ENCODE results near the gene AANAT.

Gene AANAT

GRCh38 chr17:76495663-76496400, 28.4 kb downstream of the AANAT start (continued):
- peak; percentile 18; the same call in 1 of the 2 replicates for TF ChIP-seq HIC1 (tag by site-specific recombination; IDR thresholded peaks at IDR 0.05)

GRCh38 chr17:76496464-76496863, 29.1 kb downstream of the AANAT start:
- Histone ChIP-seq H3K27ac (ENCODE audit: extremely low read depth, low read depth, low read length) (no peak overlapping the region), H3K36me3 (ENCODE audit: control insufficient read depth in 2 of 2, insufficient read depth in 1 of 2, low read length in 2 of 2) (no peaks in the 10 kb centered on the region), H3K4me3 (ENCODE audit: low read depth, low read length) (no peak overlapping the region), H3K9me3 (ENCODE audit: control insufficient read depth, insufficient read depth, low read depth, low read length) (no peaks in the 10 kb centered on the region), H3K4me1 (ENCODE audit: control insufficient read depth, insufficient read depth, low read length) (peaks cover 16% of the 10 kb centered on the region)
- ChIA-PET POLR2A (no interaction called here), CTCF (interaction anchor here (0.9 to 1.4 kb wide), 3 partner anchors 10 to 30 kb away, joined by 3 to 7 read pairs (median 5); no protein-coding TSS in a partner anchor)
- TF ChIP-seq RBAK (tag by site-specific recombination; IDR thresholded peaks at IDR 0.05) (no peak), ZBTB49 (tag by site-specific recombination; IDR thresholded peaks at IDR 0.05; ENCODE audit: low read depth) (no peak), ZFP41 (tag by site-specific recombination; IDR thresholded peaks at IDR 0.05; ENCODE audit: borderline replicate concordance) (no peak), ZNF266 (tag by site-specific recombination; IDR thresholded peaks at IDR 0.05; ENCODE audit: low read depth) (no peak), ZNF600 (tag by site-specific recombination; IDR thresholded peaks at IDR 0.05) (peak; percentile 54), KLF8 (tag by site-specific recombination; IDR thresholded peaks at IDR 0.05) (no peak), ZNF501 (tag by site-specific recombination; IDR thresholded peaks at IDR 0.05) (no peak), ZNF121 (tag by site-specific recombination; IDR thresholded peaks at IDR 0.05) (0 out of 2 replicates have a peak, but pooled peaks have one; percentile 30), ZXDB (tag by site-specific recombination; IDR thresholded peaks at IDR 0.05) (no peak), ZBTB10 (tag by site-specific recombination; IDR thresholded peaks at IDR 0.05) (no peak), WT1 (tag by site-specific recombination; IDR thresholded peaks at IDR 0.05) (no peak)

- Histone ChIP-seq H3K36me3 (ENCODE audit: control insufficient read depth in 2 of 2, insufficient read depth in 1 of 2, low read length in 2 of 2) (no peaks in the 10 kb centered on the region), H3K4me1 (ENCODE audit: control insufficient read depth, insufficient read depth, low read length) (peaks cover 21% of the 10 kb centered on the region), H3K9me3 (ENCODE audit: control insufficient read depth, insufficient read depth, low read depth, low read length) (no peaks in the 10 kb centered on the region), H3K4me3 (ENCODE audit: low read depth, low read length) (no peak overlapping the region), H3K27ac (ENCODE audit: extremely low read depth, low read depth, low read length) (no peak overlapping the region)
- TF ChIP-seq PRDM10 (tag by site-specific recombination; IDR thresholded peaks at IDR 0.05) (peak; percentile 52; the same call in 1 of the 2 replicates), ZNF214 (tag by site-specific recombination; IDR thresholded peaks at IDR 0.05; ENCODE audit: borderline replicate concordance) (no peak), SETDB1 (IDR thresholded peaks at IDR 0.05; ENCODE audit: insufficient read length, low read length) (no peak)
- CTCF ChIA-PET: interaction anchor here (0.6 to 3.6 kb wide), 4 partner anchors 8 to 92 kb away, joined by 3 to 15 read pairs (median 4); partner anchors contain the start of gene AANAT
- POLR2A ChIA-PET: interaction anchor here (1.4 kb wide), 1 partner anchor 59 kb away, joined by 4 read pairs; no protein-coding TSS in a partner anchor
Observed at GRCh38 chr17:76497699-76497978, 30.2 kb downstream of the AANAT start.

Data from HEK293 (cell line).